ENCODE results near the gene OR52N1. TPM values are rescaled to one million over a fixed set of nuclear protein-coding genes. Genes with fewer than 3 reads are reported as not detected.

The OR52N1 gene
- total RNA-seq = not detected

- H3K27ac Mint-ChIP-seq = no peak within 1 kb of the TSS
- POLR2A ChIA-PET = no interaction called here
- no peak for DNase-seq
- no peak within 1 kb of the TSS for H3K4me3 Mint-ChIP-seq
- peaks cover 8% of the 10 kb centered on the region for H3K27me3 Mint-ChIP-seq
- no peak for ATAC-seq (ENCODE audit: low read depth)
- H3K9me3 Mint-ChIP-seq = no peaks in the 10 kb centered on the region
- H3K4me1 Mint-ChIP-seq = no peaks in the 10 kb centered on the region
- no peaks in the 10 kb centered on the region for H3K36me3 Mint-ChIP-seq
Observed at GRCh38 chr11:5791165-5791564, at the start of gene OR52N1. OR52N1 (minus strand) TSS chr11:5791265; CDS start chr11:5788816, 2,449 bp downstream.

GRCh38 chr11:5837695-5838094 lies 46.6 kb upstream of the OR52N1 start:
- POLR2A ChIA-PET = no interaction called here
- Mint-ChIP-seq H3K4me3 (no peak overlapping the region), H3K27ac (no peak overlapping the region), H3K4me1 (no peaks in the 10 kb centered on the region), H3K36me3 (no peaks in the 10 kb centered on the region), H3K9me3 (no peaks in the 10 kb centered on the region), H3K27me3 (peaks cover 14% of the 10 kb centered on the region)
- DNase-seq (no peak), ATAC-seq (ENCODE audit: low read depth) (no peak)

DNA sequence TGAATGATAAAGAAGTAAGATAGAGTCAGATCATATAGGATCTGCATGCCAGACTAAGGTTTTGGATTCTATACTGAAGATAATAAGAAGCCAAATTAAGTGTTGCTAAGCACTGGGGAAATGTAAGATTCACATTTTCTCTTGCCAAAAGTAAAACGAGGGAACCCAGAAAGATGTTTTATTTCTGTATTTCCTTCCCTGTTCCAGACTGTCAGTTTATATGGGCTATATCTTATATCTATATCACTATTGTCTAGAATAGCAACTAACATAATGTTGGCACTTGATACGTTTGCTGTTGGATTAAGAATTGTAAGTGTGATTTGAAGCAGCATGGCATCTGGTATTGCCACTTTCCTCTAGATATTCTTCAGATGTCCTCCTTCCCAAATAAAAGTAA lies 42.4 kb upstream of the OR52N1 start:
- no peaks in the 10 kb centered on the region for H3K36me3 Mint-ChIP-seq
- H3K27me3 Mint-ChIP-seq = peaks cover 12% of the 10 kb centered on the region
- H3K27ac Mint-ChIP-seq = no peak overlapping the region
- no peaks in the 10 kb centered on the region for H3K4me1 Mint-ChIP-seq
- ATAC-seq (ENCODE audit: low read depth) = no peak
- no peak overlapping the region for H3K4me3 Mint-ChIP-seq
- POLR2A ChIA-PET = no interaction called here
- no peak for DNase-seq
- H3K9me3 Mint-ChIP-seq = no peaks in the 10 kb centered on the region

DNA sequence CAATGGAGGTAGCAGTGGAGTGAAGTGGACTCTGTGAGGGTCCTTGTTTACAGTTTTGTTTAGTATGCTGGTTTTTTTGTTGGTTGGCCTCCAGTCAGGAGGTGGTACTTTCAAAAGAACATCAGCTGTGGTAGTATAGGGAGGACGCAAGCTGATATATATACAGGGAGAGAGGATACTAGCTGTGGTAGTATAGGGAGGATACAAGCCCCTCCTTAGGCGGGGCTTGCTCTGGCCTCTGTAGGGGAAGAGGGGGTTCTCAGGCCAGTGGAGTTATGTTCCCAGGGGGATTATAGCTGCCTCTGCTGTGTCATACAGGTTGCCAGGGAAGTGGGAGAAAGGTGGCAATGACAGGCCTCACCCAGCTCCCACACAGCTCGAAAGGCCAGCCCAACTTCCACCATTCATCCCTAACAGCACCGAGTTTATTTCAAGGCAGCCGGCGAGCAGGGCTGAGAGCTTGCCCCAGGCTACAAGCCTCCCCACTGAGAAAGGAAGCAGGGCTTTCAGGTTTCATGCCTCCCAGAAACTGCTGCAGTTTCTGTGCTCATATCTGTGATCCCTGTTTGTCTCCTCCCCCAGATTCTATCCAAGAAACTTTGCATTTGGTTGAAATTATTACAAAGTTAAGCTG lies 40.2 kb upstream of the OR52N1 start:
- no peaks in the 10 kb centered on the region for H3K9me3 Mint-ChIP-seq
- H3K4me1 Mint-ChIP-seq = no peaks in the 10 kb centered on the region
- H3K27me3 Mint-ChIP-seq = peaks cover 9% of the 10 kb centered on the region
- H3K36me3 Mint-ChIP-seq = no peaks in the 10 kb centered on the region
- H3K27ac Mint-ChIP-seq = no peak overlapping the region
- no peak for ATAC-seq (ENCODE audit: low read depth)
- no peak for DNase-seq
- H3K4me3 Mint-ChIP-seq = no peak overlapping the region
- POLR2A ChIA-PET = no interaction called here

- Mint-ChIP-seq H3K27ac (peak overlapping the region; percentile 67), H3K27me3 (no peaks in the 10 kb centered on the region), H3K36me3 (no peaks in the 10 kb centered on the region), H3K4me3 (peak overlapping the region; percentile 77), H3K9me3 (no peaks in the 10 kb centered on the region), H3K4me1 (peaks cover 11% of the 10 kb centered on the region)
- DNase-seq (no peak), ATAC-seq (ENCODE audit: low read depth) (peak; percentile 63)
- POLR2A ChIA-PET = no interaction called here
Observed at GRCh38 chr11:5818245-5818886, 27.3 kb upstream of the OR52N1 start.

- H3K4me3 Mint-ChIP-seq = no peak overlapping the region
- peaks cover 11% of the 10 kb centered on the region for H3K4me1 Mint-ChIP-seq
- H3K27ac Mint-ChIP-seq = no peak overlapping the region
- no peaks in the 10 kb centered on the region for H3K9me3 Mint-ChIP-seq
- H3K27me3 Mint-ChIP-seq = peaks cover 6% of the 10 kb centered on the region
- no peak for ATAC-seq (ENCODE audit: low read depth)
- no peak for DNase-seq
- POLR2A ChIA-PET = no interaction called here
- H3K36me3 Mint-ChIP-seq = no peaks in the 10 kb centered on the region
Observed at GRCh38 chr11:5815534-5815933, 24.5 kb upstream of the OR52N1 start.

DNA sequence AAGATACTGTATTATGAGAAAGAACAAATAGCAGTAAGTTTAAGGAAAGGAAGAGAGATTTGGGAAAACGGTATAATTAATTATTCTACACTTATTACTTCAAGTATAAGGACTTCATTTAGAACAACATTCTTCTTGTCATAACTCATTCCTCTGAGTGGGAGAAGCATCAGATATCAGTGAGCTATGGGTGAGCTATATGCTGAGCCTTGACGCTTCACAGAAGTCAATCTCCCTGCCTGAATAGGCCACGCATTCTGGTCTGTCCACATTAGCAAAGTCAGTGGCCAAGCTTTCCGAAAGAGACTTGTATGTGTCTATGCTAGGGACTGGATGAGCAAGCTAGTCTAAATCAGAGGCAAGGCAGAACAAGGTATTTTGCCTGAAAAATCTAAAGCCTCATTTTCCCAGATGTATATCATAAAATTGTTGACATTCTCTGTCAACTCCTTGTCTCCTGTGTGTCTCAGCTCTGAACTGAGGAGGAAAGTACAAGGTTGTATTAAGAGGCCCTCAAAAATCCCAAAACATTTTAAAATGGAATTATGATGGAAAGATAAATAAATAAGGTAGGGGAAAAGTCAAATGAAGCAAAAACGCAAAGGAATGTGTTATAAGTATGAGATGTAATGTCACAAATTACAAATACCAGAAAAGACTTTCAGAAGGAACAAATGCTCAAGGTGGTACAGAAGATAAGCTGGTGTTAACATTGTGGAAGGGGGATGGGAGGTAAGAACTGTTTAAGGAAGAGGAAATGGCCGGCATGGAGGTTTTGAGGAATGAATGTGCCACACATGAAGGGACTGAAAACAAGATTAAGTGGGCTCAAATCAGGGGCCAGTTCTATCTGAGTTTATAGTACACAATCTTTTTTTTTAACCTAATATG lies 19.1 kb upstream of the OR52N1 start:
- Mint-ChIP-seq H3K27ac (no peak overlapping the region), H3K4me3 (no peak overlapping the region), H3K36me3 (no peaks in the 10 kb centered on the region), H3K9me3 (no peaks in the 10 kb centered on the region), H3K4me1 (peaks cover 16% of the 10 kb centered on the region), H3K27me3 (peaks cover 18% of the 10 kb centered on the region)
- POLR2A ChIA-PET = interaction anchor here (0.6 to 1.1 kb wide), 2 partner anchors 120 to 234 kb away, joined by 3 read pairs; no protein-coding TSS in a partner anchor
- DNase-seq (no peak), ATAC-seq (ENCODE audit: low read depth) (no peak)

DNA sequence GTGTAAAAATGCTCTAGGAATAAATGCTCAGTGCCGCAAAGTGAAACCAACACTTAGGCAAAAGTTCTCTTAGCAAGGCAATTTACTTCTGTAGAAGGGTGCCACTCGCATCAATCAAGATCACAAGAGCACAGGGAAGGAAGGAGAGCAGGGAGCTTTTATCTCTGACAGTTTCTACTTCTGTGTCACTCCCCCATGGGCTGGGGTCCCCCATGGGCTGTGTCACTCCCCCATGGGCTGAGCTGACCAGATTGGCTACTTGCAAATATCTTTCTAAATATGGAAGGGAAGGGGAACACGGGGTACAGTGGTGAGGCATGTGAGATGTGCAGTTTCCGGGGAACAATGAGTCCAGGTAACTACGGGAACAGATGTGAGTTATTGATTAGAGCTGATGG lies 18.1 kb upstream of the OR52N1 start:
- Mint-ChIP-seq H3K4me1 (peaks cover 13% of the 10 kb centered on the region), H3K36me3 (no peaks in the 10 kb centered on the region), H3K27me3 (peaks cover 18% of the 10 kb centered on the region), H3K4me3 (peak overlapping the region; percentile 88), H3K9me3 (no peaks in the 10 kb centered on the region), H3K27ac (peak overlapping the region; percentile 22)
- POLR2A ChIA-PET = interaction anchor here (1.1 kb wide), 1 partner anchor 119 kb away, joined by 3 read pairs; no protein-coding TSS in a partner anchor
- peak; percentile 35 for ATAC-seq (ENCODE audit: low read depth)
- DNase-seq = no peak

GRCh38 chr11:5808500-5809121 lies 17.5 kb upstream of the OR52N1 start, which contains the start of gene OR52N2:
OR52N2 (plus strand) TSS chr11:5808924; CDS start chr11:5820336, 11,412 bp downstream.
- peak within 1 kb of the TSS; percentile 22 for H3K27ac Mint-ChIP-seq
- no peaks in the 10 kb centered on the region for H3K9me3 Mint-ChIP-seq
- no peaks in the 10 kb centered on the region for H3K36me3 Mint-ChIP-seq
- peaks cover 13% of the 10 kb centered on the region for H3K4me1 Mint-ChIP-seq
- ATAC-seq (ENCODE audit: low read depth) (peak; percentile 85), DNase-seq (peak; percentile 67)
- peaks cover 18% of the 10 kb centered on the region for H3K27me3 Mint-ChIP-seq
- POLR2A ChIA-PET = interaction anchor here (1.1 kb wide), 1 partner anchor 118 kb away, joined by 3 read pairs; no protein-coding TSS in a partner anchor
- peak within 1 kb of the TSS; percentile 88 for H3K4me3 Mint-ChIP-seq

- POLR2A ChIA-PET = interaction anchor here (0.7 kb wide), 1 partner anchor 123 kb away, joined by 3 read pairs; the partner anchor contains the start of gene TRIM5
- DNase-seq = no peak
- Mint-ChIP-seq H3K27me3 (peaks cover 26% of the 10 kb centered on the region), H3K9me3 (no peaks in the 10 kb centered on the region), H3K4me3 (no peak overlapping the region), H3K4me1 (peaks cover 13% of the 10 kb centered on the region), H3K36me3 (no peaks in the 10 kb centered on the region), H3K27ac (no peak overlapping the region)
- ATAC-seq (ENCODE audit: low read depth) = no peak
Observed at GRCh38 chr11:5807580-5807979, 16.5 kb upstream of the OR52N1 start.

DNA sequence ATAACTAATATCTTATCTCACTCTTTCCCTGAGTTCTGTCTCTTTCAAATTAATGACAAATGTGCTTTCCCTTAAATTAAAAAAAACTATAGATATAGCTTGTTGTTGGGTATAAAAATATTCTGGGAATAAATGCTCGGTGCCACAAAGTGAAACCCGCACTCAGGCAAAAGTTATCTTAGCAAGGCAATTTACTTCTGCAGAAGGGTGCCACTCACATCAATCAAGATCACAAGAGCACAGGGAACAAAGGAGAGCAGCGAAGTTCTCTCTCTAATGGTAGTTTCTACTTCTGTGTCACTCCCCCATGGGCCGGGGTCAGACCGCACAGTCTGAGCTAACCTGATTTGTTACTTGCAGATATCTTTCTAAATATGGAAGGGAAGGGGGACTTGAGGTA lies 12.9 kb upstream of the OR52N1 start:
- POLR2A ChIA-PET = no interaction called here
- ATAC-seq (ENCODE audit: low read depth) (no peak), DNase-seq (no peak)
- H3K36me3 Mint-ChIP-seq = no peaks in the 10 kb centered on the region
- peaks cover 5% of the 10 kb centered on the region for H3K4me1 Mint-ChIP-seq
- no peaks in the 10 kb centered on the region for H3K9me3 Mint-ChIP-seq
- no peak overlapping the region for H3K4me3 Mint-ChIP-seq
- no peak overlapping the region for H3K27ac Mint-ChIP-seq
- peaks cover 15% of the 10 kb centered on the region for H3K27me3 Mint-ChIP-seq

DNA sequence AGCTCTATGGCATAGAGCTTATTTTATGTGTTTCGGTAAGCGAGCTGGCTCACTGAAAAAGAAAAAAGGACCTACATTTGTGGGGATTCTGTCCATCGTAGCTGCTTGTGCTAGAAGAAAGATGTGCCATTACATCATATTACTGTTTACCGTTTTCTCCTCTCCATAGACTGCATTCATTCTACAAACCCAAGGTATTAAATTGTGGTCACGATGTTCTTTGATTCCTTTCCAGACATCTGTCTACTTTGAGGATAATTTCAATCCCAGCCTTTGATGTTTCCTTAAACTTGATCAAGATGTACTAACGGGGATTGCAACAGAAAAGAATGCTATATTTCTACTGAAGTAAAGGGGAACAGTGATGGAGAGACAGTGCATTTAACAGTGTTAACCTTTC lies 5.5 kb upstream of the OR52N1 start:
- no peak overlapping the region for H3K27ac Mint-ChIP-seq
- no peaks in the 10 kb centered on the region for H3K36me3 Mint-ChIP-seq
- no peak for ATAC-seq (ENCODE audit: low read depth)

GRCh38 chr11:5783255-5783654 lies 7.8 kb downstream of the OR52N1 start, which contains the start of gene OR52N5:
OR52N5 (minus strand) TSS chr11:5783355; CDS start chr11:5778634, 4,721 bp downstream.
- POLR2A ChIA-PET = no interaction called here
- peaks cover 2% of the 10 kb centered on the region for H3K4me1 Mint-ChIP-seq
- H3K27ac Mint-ChIP-seq = no peak within 1 kb of the TSS
- H3K36me3 Mint-ChIP-seq = no peaks in the 10 kb centered on the region
- no peak within 1 kb of the TSS for H3K4me3 Mint-ChIP-seq
- no peaks in the 10 kb centered on the region for H3K9me3 Mint-ChIP-seq
- H3K27me3 Mint-ChIP-seq = peaks cover 22% of the 10 kb centered on the region
- DNase-seq = no peak
- no peak for ATAC-seq (ENCODE audit: low read depth)

More for the DNA sequence above, 5.5 kb upstream of the OR52N1 start:
- POLR2A ChIA-PET = no interaction called here
- no peak for DNase-seq
- peaks cover 5% of the 10 kb centered on the region for H3K27me3 Mint-ChIP-seq
- H3K9me3 Mint-ChIP-seq = no peaks in the 10 kb centered on the region
- no peak overlapping the region for H3K4me3 Mint-ChIP-seq
- no peaks in the 10 kb centered on the region for H3K4me1 Mint-ChIP-seq
